K562 (cell line): ENCODE results near the gene LRRK1. TPM values are rescaled to one million over a fixed set of nuclear protein-coding genes. Genes with fewer than 3 reads are reported as not detected.

Experiments
- BRCA1 ChIP-seq, 2 experiments: fragments of 450-650 bp in 1 of 2; sonication (generic) in 1 of 2; formaldehyde crosslinking in 1 of 2; IDR thresholded peaks; 2 replicates each; pipeline versions ENCODE4 v1.5.0 to v1.6.1; 2017 to 2020; ENCODE audit warnings: mild to moderate bottlenecking in 1 of 2, missing genetic modification reagents in 1 of 2
- ETS1 ChIP-seq: conservative IDR thresholded peaks from 2 replicates; pipeline ENCODE4 v1.6.1; 2011; ENCODE audit warnings: low read depth, mild to moderate bottlenecking, low read length; ENCODE audit not compliant: control insufficient read depth
- ETS2 ChIP-seq: IDR thresholded peaks from 2 replicates; pipeline ENCODE4 v1.6.1; 2016; ENCODE audit warnings: borderline replicate concordance, missing genetic modification characterization, mild to moderate bottlenecking, moderate library complexity, missing compliant biosample characterization; ENCODE audit not compliant: poor library complexity, severe bottlenecking
- ETV6 ChIP-seq, 3 experiments: fragments of 150-350 bp in 1 of 3; sonication (generic) in 1 of 3; formaldehyde crosslinking in 1 of 3; IDR thresholded peaks; 2 replicates each; pipeline versions ENCODE4 v1.6.1 to v1.8.0; 2014 to 2022; ENCODE audit warnings: borderline replicate concordance in 2 of 3, low read depth in 2 of 3, antibody characterized with exemption in 1 of 3, low read length in 1 of 3, mild to moderate bottlenecking in 1 of 3, missing genetic modification reagents in 1 of 3
- HNRNPUL1 ChIP-seq: fragments of 200-400 bp; formaldehyde crosslinking; IDR thresholded peaks from 2 replicates; pipeline ENCODE4 v1.6.1; 2017; ENCODE audit warnings: low read length
- KAT7 ChIP-seq: sonication (generic); formaldehyde crosslinking; IDR thresholded peaks from 2 replicates; pipeline ENCODE4 v1.8.0; 2022; ENCODE audit warnings: missing genetic modification reagents, mild to moderate bottlenecking, borderline replicate concordance
- RBM15 ChIP-seq: fragments of 200-400 bp; formaldehyde crosslinking; IDR thresholded peaks from 2 replicates; pipeline ENCODE4 v1.6.1; 2018; ENCODE audit warnings: mild to moderate bottlenecking, low read length, moderate library complexity; ENCODE audit not compliant: insufficient read depth
- RERE ChIP-seq: sonication (generic); formaldehyde crosslinking; IDR thresholded peaks from 2 replicates; pipeline ENCODE4 v1.8.0; 2023; ENCODE audit warnings: missing genetic modification reagents, mild to moderate bottlenecking, borderline replicate concordance
- SP1 ChIP-seq: sonication (generic); formaldehyde crosslinking; IDR thresholded peaks from 2 replicates; pipeline ENCODE4 v1.8.1; 2022; ENCODE audit warnings: mild to moderate bottlenecking, missing genetic modification reagents
- SRF ChIP-seq, 2 experiments: fragments of 250-450, 450-650 bp in 1 of 2; sonication (Bioruptor Pico) in 1 of 2; sonication (generic) in 1 of 2; formaldehyde crosslinking; IDR thresholded peaks; 2 replicates each; pipeline versions ENCODE4 v1.5.0 to v1.5.1; 2020 to 2022; ENCODE audit warnings: mild to moderate bottlenecking in 1 of 2, missing genetic modification reagents in 1 of 2
- STAG1 ChIP-seq: sonication (generic); formaldehyde crosslinking; IDR thresholded peaks from 2 replicates; pipeline ENCODE4 v1.5.0; 2020; ENCODE audit warnings: missing genetic modification reagents, borderline replicate concordance
- TAF1 ChIP-seq: IDR thresholded peaks from 2 replicates; pipeline ENCODE4 v1.6.1; 2011; ENCODE audit warnings: mild to moderate bottlenecking, low read length, moderate library complexity; ENCODE audit not compliant: insufficient read depth, control insufficient read depth, severe bottlenecking; ENCODE audit errors: extremely low read depth
- YY1 ChIP-seq, 3 experiments: IDR thresholded peaks; 2 replicates each; pipeline ENCODE4 v1.6.1; 2011; ENCODE audit warnings: low read length in 2 of 3, mild to moderate bottlenecking in 2 of 3, moderate library complexity in 2 of 3, borderline replicate concordance in 1 of 3, control low read depth in 1 of 3, low read depth in 1 of 3; ENCODE audit not compliant: insufficient read depth in 3 of 3, insufficient replicate concordance in 2 of 3, control insufficient read depth in 1 of 3, insufficient read length in 1 of 3; ENCODE audit errors: extremely low read depth in 1 of 3
- ZBTB34 ChIP-seq: fragments of 250-450 bp; sonication (Bioruptor Pico); IDR thresholded peaks from 2 replicates; pipeline ENCODE4 v1.8.0; 2021; ENCODE audit warnings: mild to moderate bottlenecking, moderate library complexity
- ZEB2 ChIP-seq: fragments of 450-650 bp; IDR thresholded peaks from 2 replicates; pipeline ENCODE4 v1.6.1; 2016
- ZNF311 ChIP-seq: fragments of 250-450 bp; sonication (Bioruptor Pico); IDR thresholded peaks from 2 replicates; pipeline ENCODE4 v1.4.0; 2020; ENCODE audit warnings: mild to moderate bottlenecking, moderate library complexity
- polyA plus RNA-seq, 8 experiments: library from polyadenylated mRNA; depleted of rRNA in 4 of 8; stranded (reverse) in 5 of 8; unstranded in 3 of 8; fragments of >200 nt; fragmentation: Nextera tagmentation in 2 of 8; fragmentation: Illumina TruSeq in 1 of 8; extraction: Ambion mirVana in 2 of 8; extraction: Trizol in 1 of 8; gene quantifications; 2 replicates each; pipeline versions ENCODE4 v1.2.1 to v1.2.3, GENCODE V29; 2011 to 2014; ENCODE audit warnings: inconsistent platforms in 1 of 8, missing spikeins in 1 of 8
- total RNA-seq, 7 experiments: library from RNA; depleted of rRNA in 6 of 7; stranded (reverse); fragments of >200 nt in 6 of 7; fragmentation: Illumina TruSeq in 2 of 7; extraction: Trizol in 2 of 7; gene quantifications; 2 replicates each; pipeline versions ENCODE4 v1.2.1 to v1.2.3, GENCODE V29; 2011 to 2021; ENCODE audit warnings: low replicate concordance in 1 of 7

Gene LRRK1
- total and polyA plus RNA-seq, 9 of the 15 experiments (the other 6 are each of a cell fraction or from before 2014, with no cell fraction given) = 0.01 to 1.5 (median 0.11) TPM

- TF ChIP-seq RERE (no peak), ETV6 (IDR thresholded peaks at IDR 0.05; ENCODE audit: borderline replicate concordance in 1 of 2, low read depth in 2 of 2, low read length in 1 of 2) (no peak), ETV6 (CRISPR knock-in tag; IDR thresholded peaks at IDR 0.05; ENCODE audit: borderline replicate concordance) (no peak), ETS1 (no peak), KAT7 (CRISPR knock-in tag) (no peak; the same call in 1 of the 2 replicates), STAG1 (CRISPR knock-in tag) (no peak), SRF (CRISPR knock-in tag; IDR thresholded peaks at IDR 0.05) (no peak), TAF1 (no peak), YY1 (IDR thresholded peaks at IDR 0.05; ENCODE audit: borderline replicate concordance in 1 of 3, control insufficient read depth in 1 of 3, extremely low read depth in 1 of 3, insufficient read depth in 3 of 3, insufficient read length in 1 of 3, insufficient replicate concordance in 2 of 3, low read depth in 1 of 3, low read length in 2 of 3) (no peak), BRCA1 (IDR thresholded peaks at IDR 0.05) (no peak), BRCA1 (CRISPR knock-in tag; IDR thresholded peaks at IDR 0.05) (no peak), ZNF311 (CRISPR knock-in tag) (no peak), ETS2 (tag) (no peak), SP1 (CRISPR knock-in tag) (peak; percentile 47; the same call in 1 of the 2 replicates), HNRNPUL1 (no peak), ZBTB34 (CRISPR knock-in tag) (no peak), ZEB2 (no peak), RBM15 (no peak)
- TF ChIP-seq, all 486 proteins: peak for 56
Measured at GRCh38 chr15:101107625-101108460, 188.7 kb downstream of the LRRK1 start (continued).
